ENCODE data around the gene DLG2.
"Not testable (repeated sequence)": the region's sequence is repeated elsewhere in the genome, so short reads cannot be mapped to it uniquely, and the experiment has no call there.

The DLG2 gene

DNA sequence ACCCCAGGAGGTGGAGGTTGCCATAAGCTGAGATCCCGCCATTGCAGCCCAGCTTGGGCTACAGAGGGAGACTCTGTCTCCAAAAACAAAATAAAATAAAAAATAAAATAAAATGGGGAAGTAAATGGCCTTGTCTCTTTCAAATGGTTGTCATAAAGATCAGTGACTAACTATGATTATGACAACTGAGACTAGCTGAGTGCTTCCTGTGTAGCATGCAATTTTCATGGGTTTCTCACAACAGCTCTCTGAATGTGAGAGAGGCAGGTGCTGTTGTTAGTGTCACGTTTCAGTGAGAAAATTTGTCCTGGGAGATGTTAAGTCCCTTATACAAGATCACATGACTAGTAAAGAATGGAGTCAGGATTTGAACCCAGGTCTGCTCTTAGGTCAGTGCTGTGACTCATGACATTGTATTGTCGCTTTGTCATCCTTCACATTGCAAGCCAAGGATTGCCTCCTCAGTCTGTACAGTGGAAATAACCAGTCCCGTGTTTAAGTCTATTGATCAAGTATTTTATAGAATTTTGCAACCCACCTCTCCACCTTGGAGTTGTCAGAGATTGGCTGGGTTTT, 2177.7 kb downstream of the DLG2 start:
- no peak for DNase-seq (ENCODE audit: low read depth)

DNA sequence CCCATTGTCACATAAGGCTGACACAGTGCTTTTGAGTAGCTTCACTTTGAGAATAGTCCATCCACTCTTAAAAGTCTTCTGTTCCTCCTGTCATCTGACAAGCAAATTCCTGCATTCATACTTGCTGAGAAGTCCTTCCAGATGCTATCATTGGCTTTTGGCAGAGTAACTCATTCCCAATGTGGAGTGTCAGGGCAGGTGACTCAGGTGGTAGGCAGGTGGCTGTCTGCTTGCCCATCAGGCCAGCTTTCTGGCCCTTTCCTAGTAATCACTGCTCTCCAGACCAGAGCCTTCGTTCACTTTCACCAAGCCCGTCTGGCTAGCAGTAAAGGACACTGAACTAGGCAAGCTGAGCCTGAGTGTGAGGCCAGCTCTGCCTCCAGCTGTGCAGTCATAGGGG, 2178.5 kb downstream of the DLG2 start:
- no peak for DNase-seq (ENCODE audit: low read depth)

DNA sequence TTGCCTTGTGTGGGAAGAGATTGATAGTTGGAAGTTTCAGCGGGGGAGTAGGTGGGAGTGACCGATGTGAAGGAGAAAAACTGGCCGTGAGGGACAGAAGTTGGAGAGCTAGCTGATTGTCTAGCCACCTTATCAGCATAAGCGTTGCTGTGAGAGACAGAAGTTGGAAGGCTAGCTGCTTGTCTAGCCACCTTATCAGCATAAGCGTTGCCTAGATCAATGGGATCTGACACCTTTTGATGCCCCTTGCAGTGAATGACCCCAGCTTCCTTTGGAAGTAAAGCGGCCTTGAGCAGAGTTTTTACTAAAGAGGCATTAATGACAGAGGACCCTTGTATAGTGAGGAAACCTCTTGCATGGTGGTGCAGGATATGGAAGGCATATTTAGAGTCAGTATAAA, 2183.3 kb downstream of the DLG2 start:
- DNase-seq (ENCODE audit: low read depth), result not testable (repeated sequence)

DNA sequence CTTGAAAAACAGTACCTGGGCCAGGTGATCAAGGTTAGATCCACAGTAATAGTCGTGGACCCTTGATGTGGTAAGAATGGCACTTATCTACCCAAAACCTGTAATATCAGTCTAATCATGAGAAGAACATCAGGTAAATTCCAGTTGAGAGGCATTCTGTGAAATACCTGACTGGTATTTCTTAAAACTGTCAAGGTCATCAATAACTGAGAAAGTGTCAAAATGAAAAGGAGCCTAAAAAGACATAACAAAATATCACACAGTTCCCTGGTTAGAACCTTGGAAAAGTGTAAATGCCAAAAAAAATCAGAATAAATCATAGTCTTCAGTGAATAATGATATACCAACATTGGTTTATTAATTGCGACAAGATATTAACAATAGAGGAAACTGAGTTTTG, 2185.5 kb downstream of the DLG2 start:
- no peak for DNase-seq (ENCODE audit: low read depth)

DNA sequence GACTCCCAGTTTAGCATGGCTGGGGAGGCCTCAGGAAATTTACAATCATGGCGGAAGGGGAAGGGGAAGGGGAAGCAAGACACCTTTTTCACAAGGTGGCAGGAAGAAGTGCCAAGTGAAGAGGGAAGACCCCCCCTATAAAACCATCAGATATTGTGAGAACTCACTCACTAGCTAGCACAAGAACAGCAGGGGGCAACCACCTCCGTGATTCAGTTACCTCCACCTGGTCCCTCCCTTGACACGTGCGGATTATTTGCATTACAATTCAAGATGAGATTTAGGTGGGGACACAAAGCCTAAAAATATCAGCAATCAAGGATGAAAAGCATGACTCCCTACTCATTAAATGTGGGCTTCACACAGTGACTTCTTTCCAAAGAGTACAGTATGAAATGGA, 2186.0 kb downstream of the DLG2 start:
- DNase-seq (ENCODE audit: low read depth), result no peak

DNA sequence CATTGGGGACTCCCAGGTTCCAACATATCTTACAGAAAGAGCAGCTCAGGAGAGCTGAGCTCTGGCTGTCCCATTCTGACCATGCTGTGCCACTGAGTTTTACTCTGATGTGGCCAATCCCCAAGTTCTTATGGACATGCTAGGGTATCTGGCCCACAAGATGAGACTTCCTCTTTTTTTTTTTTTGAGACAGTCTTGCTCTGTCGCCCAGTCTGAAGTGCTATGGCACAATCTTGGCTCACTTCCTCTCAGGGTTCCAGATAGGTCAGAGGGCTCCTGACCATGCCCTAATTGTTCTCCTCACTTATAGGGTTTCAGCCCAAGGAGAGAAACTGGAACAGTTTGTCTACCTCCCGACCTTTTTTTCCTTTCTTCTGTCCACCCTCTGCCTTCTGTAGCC, 2188.7 kb downstream of the DLG2 start:
- DNase-seq (ENCODE audit: low read depth), result no peak

DNA sequence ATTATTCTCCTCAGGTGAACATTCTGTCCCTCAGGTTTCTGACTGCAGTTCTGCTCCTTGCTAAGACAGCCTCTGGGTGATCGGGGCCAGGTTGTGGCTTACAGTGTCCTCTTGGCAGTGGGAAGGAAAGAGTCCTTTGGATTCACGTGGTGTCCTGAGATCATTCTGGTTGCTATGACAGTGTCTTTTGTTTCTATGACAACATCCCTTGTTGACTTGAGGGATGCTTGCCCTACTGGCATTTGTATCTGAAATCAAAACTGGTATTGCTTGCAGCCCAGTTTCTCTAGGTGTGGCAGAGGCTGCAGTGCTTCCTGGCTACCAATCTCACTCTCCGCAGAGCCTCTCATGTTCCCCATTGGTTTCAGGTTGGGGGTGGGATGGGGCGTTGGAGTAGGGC, 2189.2 kb downstream of the DLG2 start:
- no peak for DNase-seq (ENCODE audit: low read depth)

DNA sequence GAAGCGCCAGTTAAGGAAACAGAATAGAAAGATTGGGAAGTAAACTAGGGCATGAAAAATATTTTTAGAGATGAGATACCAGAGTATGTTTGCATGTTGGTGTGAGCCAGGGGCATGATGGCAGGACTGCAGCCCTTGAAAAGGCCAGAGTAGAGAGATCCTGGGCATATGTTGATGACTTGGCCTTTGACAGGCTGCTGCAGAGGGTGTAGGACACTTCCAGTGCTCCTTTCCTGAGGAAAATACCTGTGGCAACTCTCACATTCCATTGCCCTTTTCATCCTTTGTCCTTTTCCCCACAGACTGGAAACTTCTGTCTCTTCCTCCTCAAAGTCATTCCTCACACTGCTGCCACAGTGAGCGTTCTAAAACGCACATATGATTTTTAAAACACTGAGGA, 2190.3 kb downstream of the DLG2 start:
- DNase-seq (ENCODE audit: low read depth), result no peak

DNA sequence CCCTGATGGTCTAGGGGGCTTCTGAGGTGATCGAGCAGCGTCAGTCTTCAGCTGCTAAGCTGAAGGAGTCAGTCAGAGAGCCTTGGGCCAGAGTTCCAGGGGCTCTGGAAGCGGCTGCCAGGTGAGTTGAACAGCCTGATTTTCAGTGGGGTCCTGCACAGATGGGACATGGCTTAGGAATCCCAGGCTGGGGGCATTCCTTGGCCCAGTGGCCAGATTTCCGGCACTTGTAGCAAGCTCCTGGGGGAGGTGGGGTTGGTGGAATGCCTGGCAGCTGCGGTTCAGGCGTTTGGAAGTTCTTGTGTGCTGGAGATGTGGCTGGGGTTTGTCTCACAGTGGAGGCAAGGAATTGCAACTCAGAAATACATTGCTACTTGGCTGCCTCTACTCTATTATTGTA, 2192.3 kb downstream of the DLG2 start:
- DNase-seq (ENCODE audit: low read depth), result not testable (repeated sequence)

DNA sequence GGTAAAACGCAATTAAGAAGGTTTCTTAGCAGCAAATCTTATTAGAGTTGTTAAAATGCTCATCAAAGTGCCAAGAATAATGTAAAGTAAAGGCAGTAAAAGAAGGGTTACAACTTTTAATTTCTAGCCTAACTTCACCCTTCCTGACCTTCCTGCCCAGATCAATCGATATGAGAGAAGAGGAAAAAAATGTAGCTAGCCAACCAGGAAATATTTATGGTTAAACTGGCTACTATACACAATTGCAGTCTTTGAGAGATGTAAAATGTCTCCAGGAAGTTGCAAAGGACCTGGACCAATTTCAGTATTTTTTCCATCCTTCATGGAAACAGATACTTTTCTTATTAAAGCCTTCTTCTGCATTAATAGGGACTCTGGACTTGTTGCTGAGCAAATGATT, 2199.2 kb downstream of the DLG2 start:
- DNase-seq (ENCODE audit: low read depth), result no peak

DNA sequence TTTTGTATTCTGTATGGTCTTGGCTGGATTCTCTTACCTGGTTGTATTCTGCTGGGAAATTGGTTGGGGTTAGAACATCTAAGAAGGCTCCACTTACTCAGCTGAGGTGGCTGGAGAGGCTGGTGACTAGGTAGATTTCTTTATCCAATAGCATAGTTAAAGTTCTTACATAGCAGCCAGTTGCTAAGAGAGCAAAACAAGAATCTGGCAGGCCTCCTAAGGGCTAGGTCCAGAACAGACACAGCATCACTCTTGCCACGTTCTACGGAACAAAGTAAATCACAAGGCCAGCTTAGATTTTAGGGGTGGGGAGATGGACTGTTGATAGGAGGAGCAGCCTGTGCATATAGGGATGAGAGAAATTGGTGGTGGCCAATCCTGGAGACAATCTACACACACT, 2199.6 kb downstream of the DLG2 start:
- no peak for DNase-seq (ENCODE audit: low read depth)

DNA sequence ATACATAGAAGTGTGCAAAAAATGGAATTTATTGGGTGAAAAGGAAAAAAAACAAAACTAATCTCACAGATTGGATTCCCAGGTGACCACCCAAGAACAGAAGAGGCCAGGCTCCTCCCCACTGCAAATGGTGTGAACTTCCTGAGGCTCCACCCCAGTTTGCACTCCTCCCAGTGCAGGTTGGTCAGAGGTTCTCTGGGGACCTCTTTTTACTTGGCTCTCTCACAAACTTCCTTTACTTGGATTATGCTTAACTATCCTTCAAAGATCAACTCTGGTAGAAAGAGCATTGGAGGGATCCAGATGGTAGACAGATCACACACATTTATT, 2202.0 kb downstream of the DLG2 start:
- DNase-seq (ENCODE audit: low read depth), result no peak

DNA sequence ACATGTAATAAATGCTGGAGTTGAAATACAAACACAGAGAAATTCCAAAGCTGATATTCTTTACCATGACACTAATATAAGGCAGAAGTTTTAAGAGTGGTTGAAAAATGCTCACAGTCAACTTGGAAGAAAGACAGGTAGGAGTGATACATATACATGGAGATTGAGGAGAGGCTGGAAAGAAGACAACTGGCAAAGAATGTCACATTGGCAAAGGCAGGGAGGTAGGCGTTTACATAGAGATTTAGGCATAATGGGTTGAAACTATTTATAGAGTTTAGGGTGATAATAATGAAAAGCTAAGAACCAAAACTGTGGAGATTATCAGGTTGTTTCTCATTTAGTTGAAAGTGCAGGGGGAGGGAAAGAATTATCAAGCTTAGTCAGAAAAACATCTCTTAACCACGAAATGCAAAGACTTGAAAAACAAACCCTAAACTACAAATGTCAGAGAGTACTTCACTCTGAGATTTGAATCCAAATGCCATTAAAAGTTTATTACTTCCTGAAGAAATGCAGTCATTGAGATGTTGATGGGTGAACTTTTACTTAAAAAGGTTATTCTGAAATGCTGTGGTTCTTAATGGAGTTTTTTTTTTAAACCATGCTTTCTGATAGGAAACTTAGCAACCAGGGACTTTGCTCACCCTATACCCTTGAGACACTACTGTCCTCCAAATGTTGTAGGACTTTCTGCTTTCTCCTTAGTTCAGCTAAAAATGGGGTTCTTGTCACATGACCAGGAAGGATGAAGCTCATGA, 2202.6 kb downstream of the DLG2 start:
- DNase-seq (ENCODE audit: low read depth), result no peak

DNA sequence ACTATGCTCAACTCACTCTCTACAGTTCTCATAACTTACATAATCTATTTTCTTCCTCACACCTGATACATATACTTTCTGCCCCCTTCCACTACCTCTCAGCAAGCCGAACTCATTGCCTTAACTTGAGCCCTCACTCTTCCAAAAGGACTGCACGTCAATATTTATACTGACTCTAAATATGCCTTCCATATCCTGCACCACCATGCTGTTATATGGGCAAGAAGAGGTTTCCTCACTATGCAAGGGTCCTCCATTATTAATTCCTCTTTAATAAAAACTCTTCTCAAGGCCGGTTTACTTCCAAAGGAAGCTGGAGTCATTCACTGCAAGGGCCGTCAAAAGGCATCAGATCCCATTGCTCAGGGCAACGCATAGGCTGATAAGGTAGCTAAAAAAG, 2204.5 kb downstream of the DLG2 start:
- not testable (repeated sequence) for DNase-seq (ENCODE audit: low read depth)

DNA sequence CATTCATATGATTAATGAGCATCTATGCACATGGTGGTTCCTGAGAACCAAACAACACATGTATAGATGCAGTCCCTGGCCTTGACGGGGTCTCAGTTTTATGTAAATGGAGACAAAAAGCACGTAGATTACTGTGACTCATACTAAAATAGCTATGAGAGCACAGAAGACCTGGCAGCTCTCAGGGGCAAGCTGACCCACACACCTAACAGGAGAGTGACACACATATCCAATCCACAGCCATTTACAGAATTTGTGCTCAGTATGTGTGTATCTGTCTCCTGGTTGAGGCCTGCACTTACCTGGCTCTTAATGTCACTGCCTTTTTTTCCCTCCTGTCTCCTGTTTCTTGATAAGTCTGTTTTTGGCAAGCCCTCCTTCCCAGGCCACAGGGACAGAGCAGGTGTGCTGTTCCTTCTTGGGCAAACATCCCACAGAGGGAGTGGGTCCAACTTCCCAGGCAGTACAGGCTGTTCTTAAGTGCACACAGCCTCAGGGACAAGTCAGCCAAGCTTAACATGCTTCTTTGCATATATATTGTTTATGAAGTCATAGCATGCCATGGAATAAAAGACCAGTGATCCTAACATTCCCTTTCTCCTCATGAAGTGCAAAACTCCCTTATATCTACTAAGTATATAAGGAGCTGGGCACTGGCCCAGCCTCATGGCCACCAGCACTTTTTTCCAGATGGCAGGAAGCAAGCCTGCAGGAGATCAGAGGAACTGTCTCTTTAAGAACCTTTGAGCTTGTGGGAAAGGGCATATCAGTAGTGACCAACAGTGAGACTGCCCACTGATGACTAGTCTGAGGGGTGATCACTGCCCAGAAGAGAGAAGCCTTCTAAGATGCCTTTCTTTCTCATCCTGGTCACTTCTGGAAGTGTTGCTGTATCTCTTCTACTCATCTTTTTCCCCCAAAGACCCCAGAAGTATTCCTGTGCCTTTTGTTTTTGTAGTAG, 2216.3 kb downstream of the DLG2 start:
- no peak for DNase-seq (ENCODE audit: low read depth)

DNA sequence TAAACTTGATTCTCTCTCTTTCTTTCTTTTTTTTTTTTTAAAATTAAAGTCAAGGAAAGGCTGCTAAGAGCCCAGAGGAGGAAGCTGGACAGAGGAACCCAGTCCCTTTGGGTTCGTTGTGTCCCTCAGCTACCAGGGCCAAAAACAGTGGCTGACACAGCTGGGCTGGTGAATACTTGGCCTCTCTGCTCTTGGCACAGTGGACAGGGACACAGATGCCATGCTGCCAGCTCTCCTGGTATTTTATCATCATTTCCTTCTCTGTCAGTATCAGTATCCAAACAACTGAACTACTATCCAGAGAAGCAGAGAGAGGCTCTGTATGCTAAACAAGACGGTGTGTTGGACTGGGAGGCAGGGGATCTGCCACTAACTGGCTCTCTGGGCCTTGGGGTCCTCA, 2217.3 kb downstream of the DLG2 start:
- DNase-seq (ENCODE audit: low read depth), result no peak

DNA sequence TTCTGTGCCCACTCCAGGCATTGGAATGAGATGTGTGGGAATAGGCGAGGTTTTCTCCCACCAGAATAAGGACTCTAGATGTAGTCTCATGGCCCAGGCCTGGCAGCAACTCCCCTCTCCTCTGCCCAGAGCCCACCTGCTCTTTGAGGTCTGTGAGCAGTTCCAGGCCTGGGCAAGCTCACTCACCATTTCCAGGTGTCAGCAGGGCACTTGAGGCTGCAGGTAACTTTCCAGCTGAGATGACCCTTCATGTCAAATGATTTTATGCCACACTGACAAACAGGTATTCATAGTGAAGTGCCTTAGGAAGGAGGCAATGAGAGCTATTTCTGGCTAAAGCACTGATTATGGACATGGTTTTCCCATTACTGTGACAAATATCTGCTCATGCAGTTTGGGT, 2217.7 kb downstream of the DLG2 start:
- DNase-seq (ENCODE audit: low read depth), result no peak

DNA sequence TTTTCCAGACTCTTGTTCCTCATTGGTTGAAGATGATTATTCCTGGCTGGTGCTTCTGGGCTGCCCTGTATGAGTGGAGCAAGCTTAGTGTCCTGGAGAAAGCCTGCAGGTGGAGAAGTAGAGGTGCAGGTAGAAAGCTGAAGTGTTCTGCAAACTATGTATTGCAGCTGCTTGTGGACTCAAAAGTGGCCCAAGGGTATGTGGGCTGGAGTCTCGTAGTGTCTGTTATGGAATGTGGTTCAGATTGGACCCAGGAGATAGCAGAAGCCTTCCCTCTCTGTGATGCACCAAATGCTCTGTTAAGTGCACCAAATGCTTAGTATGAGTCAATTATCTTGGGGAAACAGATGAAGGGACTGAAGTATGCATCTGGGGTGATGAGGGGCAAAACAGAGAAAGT, 2218.2 kb downstream of the DLG2 start:
- no peak for DNase-seq (ENCODE audit: low read depth)
